Measurements from ENCODE around the gene DTX3. TPM values are rescaled to one million over a fixed set of nuclear protein-coding genes. Genes with fewer than 3 reads are reported as not detected.
"Not testable (repeated sequence)": the region's sequence is repeated elsewhere in the genome, so short reads cannot be mapped to it uniquely, and the experiment has no call there.

Gene DTX3
- total RNA-seq, 1 donor, result 22.9 TPM

- TF ChIP-seq CTCF (IDR thresholded peaks at IDR 0.05; ENCODE audit: insufficient read depth, low read depth, low read length), result no peak
- no peak overlapping the region for H3K4me3 ChIP-seq (ENCODE audit: low read depth, low read length)
- DNase-seq (ENCODE audit: low read depth), result no peak
Measured at GRCh38 chr12:57616383-57617101, 11.9 kb downstream of the DTX3 start.

GRCh38 chr12:57617942-57618341 is 13.3 kb downstream of the DTX3 start:
- H3K4me3 ChIP-seq (ENCODE audit: low read depth, low read length), result no peak overlapping the region
- DNase-seq (ENCODE audit: low read depth), result no peak
- no peak for TF ChIP-seq CTCF (IDR thresholded peaks at IDR 0.05; ENCODE audit: insufficient read depth, low read depth, low read length)

DNA sequence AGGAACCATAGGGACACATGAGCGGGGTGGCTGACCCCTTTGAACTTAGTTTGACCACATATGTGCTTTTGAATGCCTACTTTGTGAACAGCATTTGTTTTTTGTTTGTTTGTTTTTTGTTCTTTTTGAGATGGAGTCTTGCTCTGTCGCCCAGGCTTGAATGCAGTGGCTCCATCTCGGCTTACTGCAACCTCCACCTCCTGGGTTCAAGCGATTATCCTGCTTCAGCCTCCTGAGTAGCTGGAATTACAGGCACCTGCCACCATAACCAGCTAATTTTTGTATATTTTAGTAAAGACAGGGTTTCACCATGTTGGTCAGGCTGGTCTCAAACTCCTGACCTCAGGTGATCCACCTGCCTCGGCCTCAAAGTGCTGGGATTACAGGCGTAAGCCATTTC is 13.8 kb downstream of the DTX3 start:
- not testable (repeated sequence) for H3K4me3 ChIP-seq (ENCODE audit: low read depth, low read length); DNase-seq (ENCODE audit: low read depth)

DNA sequence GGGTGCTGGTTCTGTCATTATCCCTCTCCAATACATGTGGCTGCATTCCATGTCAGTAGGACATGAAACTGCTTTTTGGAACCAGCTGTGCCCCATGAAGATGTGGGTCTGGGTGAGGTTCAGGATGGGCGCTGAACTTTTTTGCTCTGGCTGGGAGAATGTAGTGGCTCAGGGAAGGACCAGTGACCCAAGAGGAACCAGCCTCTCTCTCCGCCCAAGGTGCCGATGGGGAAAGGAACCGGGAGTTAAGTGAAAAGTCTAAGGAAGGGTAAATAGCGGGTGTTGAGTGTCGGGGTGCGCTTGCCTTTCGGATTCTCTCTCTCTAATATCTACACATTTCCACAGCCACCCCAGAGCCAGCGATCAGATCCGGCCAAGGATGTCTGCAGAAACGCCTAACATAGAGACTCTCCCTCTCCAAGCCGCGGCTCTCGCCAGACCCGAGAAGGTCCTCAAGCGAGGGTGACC is 14.4 kb downstream of the DTX3 start:
- TF ChIP-seq CTCF (IDR thresholded peaks at IDR 0.05; ENCODE audit: insufficient read depth, low read depth, low read length), result no peak
- no peak overlapping the region for H3K4me3 ChIP-seq (ENCODE audit: low read depth, low read length)
- no peak for DNase-seq (ENCODE audit: low read depth)

DNA sequence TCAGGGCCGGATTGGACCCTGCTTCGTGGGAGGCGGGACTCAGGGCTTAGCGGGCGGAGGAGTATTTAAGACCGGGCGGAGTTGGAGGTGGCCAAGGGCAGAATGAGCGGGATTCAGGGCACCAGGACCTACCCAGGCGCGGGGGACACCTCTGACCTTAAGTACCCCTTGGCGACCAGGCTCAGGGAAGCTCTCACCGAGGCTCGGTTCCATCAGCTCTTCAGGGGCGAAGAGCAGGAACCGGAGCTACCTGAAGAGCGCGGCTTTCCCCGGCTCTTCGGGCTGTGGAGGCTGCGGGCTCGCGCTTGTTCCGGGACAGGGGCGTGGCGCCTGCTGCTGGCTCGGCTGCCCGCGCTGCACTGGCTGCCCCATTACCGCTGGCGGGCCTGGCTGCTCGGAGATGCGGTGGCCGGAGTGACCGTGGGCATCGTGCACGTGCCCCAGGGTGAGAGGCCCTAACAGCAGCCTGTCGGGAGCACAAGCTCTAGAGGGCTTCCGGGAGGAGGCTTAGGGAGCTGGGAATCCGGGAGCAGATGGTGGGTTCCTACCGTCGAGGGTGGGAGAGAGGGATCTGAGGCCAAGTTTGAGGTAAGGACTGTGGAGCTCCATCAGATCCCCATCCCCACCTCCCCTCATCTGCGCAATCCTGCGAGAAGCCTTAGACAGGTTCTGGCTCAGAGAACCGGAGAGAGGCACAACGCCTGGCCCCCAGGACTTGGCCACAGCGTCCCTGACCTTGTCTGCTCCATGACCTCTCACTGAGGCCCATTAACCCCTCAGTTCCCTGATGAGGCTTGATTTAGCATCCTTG is 15.0 kb downstream of the DTX3 start:
- TF ChIP-seq CTCF (IDR thresholded peaks at IDR 0.05; ENCODE audit: insufficient read depth, low read depth, low read length), result no peak
- H3K4me3 ChIP-seq (ENCODE audit: low read depth, low read length), result no peak overlapping the region
- no peak for DNase-seq (ENCODE audit: low read depth)

- no peak for DNase-seq (ENCODE audit: low read depth)
- no peak overlapping the region for H3K4me3 ChIP-seq (ENCODE audit: low read depth, low read length)
- TF ChIP-seq CTCF (IDR thresholded peaks at IDR 0.05; ENCODE audit: insufficient read depth, low read depth, low read length), result no peak
Measured at GRCh38 chr12:57620245-57620935, 15.8 kb downstream of the DTX3 start.

GRCh38 chr12:57620936-57621496 is 16.4 kb downstream of the DTX3 start:
- no peak for DNase-seq (ENCODE audit: low read depth)
- no peak for TF ChIP-seq CTCF (IDR thresholded peaks at IDR 0.05; ENCODE audit: insufficient read depth, low read depth, low read length)
- H3K4me3 ChIP-seq (ENCODE audit: low read depth, low read length), result peak overlapping the region; percentile 32

All from fibroblast of villous mesenchyme (primary cell).